ENCODE results near the gene FILIP1L.
"Not testable (repeated sequence)": the region's sequence is repeated elsewhere in the genome, so short reads cannot be mapped to it uniquely, and the experiment has no call there.

FILIP1L gene

DNA sequence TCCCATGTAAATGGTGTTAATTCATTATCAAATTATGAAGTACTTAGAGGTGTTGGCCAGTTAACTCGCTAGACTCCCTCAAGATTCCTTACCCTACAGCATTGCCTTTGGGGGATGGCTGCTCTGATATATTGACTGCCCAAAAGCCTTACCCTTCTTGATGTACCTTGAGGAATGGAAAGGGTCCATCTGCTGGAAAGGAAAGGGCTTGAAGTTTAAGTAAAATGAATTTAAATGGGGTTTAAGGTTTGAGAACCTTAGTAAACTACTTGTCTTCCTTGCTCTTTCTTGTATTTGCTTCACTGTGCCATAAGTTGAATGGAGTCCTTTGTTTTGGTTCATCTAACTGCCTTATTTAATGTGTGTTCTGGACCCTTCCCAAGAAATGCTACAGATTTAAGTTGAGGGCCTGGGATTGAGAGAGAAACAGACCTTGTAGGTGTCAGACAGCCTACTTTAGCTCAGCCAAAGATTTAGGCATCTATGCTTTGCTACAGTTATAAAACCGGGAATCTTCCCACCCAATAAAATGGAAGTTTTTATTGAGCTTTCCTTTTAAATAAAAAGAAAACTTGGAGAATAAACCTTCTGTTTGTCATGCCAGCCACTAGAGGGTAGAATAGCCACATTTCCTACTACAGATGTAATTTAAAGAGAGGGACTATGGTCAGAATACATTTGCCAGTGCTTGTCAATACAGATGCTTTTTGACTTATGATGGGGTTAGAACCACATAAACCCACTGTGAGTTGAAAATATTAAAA is 271.3 kb downstream of the FILIP1L start:
- no peak for DNase-seq (ENCODE audit: low read depth)

DNA sequence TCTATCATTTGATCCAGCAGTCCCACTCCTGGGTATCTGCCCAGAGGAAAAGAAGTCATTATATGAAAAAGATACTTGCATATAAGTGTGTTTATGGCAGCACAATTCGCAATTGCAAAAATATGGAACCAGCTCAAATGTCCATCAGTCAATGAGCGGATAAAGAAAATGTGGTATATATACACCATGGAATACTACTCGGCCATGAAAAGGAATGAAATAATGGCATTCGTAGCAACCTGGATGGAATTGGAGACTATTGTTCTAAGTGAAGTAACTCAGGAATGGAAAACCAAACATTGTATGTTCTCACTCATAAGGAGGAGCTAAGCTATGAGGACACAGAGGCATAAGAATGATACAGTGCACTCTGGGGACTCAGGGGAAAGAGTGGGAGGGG is 272.4 kb downstream of the FILIP1L start:
- DNase-seq (ENCODE audit: low read depth): not testable (repeated sequence)

DNA sequence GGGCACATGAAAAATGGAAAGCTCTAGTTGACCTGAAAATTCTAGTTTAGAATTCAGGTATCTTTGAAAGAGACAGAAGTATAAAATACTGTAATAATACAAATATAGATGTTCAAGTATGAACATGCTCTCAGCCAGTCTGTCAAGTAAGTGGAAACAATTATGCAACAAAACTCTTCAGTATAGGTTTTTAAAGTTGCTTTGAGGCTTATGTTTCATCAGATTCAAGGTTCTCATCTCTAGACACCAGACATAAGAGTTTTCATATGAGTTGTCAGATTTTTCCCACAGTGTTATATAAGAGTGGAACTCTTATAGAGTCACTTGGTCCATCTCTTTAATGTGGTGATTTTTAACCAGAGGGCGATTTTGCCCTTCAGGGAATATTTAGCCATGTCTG is 274.7 kb downstream of the FILIP1L start:
- no peak for DNase-seq (ENCODE audit: low read depth)

- DNase-seq (ENCODE audit: low read depth): no peak
Measured at GRCh38 chr3:99838755-99839154, 275.5 kb downstream of the FILIP1L start.

- DNase-seq (ENCODE audit: low read depth): no peak
Measured at GRCh38 chr3:99837715-99838114, 276.6 kb downstream of the FILIP1L start.

DNA sequence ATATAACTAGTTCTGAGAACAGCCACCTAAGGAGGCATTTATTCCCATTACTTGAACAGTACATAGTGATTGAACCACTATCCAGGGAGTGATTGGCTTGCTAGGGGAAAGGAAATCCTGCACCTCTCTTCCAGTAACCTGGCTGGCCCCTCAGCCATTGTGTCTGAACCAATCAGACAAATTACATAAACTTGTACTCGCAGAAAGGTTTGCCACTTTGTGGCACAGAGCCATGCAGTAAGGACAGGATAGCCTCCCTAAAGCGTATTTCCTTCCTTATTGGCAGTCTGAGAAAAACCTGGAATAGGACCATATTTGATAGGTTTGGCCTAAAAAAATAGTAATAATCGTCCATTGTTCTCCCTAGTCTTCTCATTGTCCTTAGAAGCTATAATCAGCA is 277.6 kb downstream of the FILIP1L start:
- no peak for DNase-seq (ENCODE audit: low read depth)

DNA sequence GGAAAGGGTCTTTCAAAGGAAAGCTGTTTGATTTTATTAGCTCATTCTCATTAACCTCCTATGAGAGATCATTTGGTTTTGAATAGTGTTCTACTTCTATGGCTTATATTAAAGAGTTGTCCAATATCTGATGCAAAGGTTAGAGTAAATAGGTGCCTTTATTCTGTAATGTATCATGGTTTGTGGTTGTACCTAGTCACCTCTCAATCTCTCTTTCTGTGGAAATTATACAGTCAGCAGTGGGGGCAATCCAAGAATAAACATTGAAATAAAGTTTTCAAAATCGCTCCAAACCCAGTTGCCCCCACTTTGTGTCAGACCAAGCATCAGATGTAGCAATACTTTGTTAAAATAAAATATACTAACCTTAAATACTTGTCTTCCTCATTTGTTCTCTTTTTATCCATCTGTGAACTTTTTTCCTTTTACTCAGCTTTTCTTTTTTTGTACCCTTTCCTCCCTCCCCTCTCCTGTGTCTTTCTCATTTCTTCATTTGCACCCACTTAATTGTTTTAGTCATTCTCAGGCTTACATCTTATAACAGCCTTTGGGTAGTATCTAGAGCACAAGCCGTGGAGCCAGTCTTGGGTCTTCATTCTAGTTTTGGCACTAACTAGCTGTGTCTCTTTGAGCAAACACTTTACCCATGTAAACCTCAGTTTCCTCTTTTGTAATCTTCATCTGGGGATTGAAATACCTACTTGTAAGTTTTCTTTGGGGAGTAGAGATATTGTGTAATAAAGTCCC is 279.9 kb downstream of the FILIP1L start:
- DNase-seq (ENCODE audit: low read depth): no peak

- DNase-seq (ENCODE audit: low read depth): no peak
Measured at GRCh38 chr3:99833617-99834205, 280.6 kb downstream of the FILIP1L start.

DNA sequence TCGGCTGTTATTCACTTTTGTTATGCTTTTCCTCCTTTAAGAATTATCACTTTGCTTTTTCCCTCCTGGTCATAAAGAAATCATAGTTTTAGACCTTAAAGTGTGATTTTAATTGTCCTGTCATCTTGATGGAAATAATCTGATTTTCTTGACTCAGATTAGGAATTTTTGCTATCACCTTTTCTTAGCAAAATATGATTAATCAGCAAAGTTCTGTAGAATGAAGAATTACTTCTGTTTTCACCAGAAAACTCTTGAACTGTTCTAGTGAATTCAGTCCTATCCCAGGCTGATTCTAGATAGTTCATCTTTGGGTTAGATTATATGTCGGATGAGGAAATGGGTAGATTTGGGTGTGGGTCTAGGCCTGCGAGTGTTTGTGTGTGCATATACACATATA is 284.5 kb downstream of the FILIP1L start:
- no peak for DNase-seq (ENCODE audit: low read depth)

GRCh38 chr3:99825004-99825640 is 289.2 kb downstream of the FILIP1L start:
- DNase-seq (ENCODE audit: low read depth): no peak

- no peak for DNase-seq (ENCODE audit: low read depth)
Measured at GRCh38 chr3:99823723-99824711, 290.3 kb downstream of the FILIP1L start.

DNA sequence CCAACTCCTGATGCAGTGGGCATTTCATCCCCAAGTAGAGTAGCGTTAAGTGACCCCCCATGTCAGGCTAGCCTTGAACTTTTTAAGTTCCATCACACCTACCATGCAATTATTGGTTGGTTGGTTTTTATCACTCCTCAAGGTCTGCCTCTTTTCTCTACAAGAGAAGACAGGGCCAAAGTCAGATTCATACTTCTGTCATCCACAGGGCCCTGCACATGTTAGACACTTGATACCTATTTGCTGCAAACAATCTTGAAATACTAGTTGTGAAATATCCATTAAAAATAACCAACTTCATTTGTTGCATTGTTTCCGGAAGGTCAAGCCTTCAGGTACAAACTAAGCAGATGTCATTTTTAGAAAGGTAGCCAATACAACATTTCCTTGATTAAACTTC is 295.5 kb downstream of the FILIP1L start:
- DNase-seq (ENCODE audit: low read depth): no peak

- peak; percentile 95 for DNase-seq (ENCODE audit: low read depth)
Measured at GRCh38 chr3:99817437-99818240, 296.7 kb downstream of the FILIP1L start, which contains the start of gene CMSS1. CMSS1 (plus strand) TSS chr3:99817862.

DNA sequence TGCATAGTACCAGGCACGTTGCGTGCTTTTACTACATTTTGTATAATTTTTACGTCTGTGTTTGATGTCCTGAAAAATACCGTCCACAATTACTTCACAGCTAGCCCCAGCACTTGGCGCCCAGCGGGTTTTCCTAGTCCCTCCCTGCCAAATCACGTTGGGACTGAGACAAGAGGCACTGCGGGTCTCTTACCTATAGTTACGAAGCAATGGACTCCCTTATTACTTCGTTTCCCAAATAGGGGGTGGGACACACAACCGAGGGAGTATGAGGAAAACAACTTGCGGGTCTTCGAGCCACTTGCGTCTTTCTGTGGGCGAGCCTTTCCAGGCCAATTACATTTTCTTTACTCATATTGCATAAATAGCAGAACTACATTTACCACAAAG is 297.3 kb downstream of the FILIP1L start:
- DNase-seq (ENCODE audit: low read depth): no peak

DNA sequence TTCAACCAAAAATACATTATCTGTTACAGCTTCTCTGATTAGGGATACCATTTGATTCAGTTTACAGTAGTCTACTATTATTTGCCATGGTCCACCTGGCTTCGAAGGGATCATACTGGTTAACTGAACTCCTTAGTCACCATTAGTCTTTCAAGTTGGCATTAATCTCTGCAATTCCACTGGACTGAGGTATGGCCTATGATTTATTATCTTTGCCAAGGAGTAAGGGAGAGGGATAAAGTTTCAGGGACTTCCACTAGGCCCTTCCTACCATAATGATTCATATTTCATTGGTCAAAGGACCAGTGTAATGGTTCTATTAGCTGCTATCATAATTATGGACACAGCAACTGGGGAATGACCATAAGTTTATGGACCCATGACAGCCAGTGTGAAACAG is 303.9 kb downstream of the FILIP1L start:
- DNase-seq (ENCODE audit: low read depth): no peak

DNA sequence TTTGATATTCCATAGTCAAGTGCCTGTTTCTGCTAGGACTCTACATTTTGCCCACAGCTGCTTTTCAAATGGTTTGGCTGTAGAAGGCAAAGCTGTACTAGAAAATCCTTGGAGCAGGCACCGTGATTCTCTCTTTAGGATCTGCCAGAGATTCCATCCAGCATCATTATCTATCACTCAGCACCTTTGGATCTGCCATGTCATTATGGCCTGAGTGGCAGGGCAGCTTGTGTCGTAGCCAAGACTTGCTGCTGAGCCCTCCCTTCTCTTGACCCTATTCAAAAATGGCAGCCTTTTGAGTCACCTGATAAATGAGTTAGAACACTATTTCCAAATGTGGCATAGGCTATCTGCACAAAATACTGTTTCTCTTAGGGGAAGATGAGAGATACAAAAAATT is 304.7 kb downstream of the FILIP1L start:
- no peak for DNase-seq (ENCODE audit: low read depth)

DNA sequence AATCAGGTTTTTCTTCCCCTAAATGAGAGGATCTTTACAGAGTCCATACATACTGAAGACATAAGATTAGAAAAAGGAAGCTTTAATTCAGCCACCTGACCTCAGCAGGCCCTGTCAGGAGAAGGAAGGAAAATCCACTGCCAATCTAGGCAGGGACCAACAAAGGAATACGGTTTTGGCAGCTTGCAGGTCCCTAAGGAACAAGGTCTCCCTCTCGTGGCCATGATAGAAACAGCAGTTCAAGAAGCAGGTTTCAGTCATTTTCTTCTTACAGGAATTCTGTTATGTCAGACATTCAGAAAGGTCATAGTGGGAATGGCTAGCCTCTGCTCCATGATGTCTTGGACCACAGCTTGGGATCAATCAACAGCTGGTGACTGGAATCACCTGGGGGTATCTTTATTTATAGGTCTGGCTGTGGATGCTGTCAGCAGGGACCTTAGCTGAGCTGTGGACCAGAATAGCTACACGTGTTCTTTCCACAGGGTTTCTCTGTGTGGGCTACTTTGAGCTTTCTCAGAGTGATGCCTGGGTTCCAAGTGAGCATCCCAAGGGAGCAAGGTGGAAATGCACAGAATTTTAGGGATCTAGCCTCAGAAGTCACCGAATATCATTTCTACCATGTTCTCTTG is 306.0 kb downstream of the FILIP1L start:
- no peak for DNase-seq (ENCODE audit: low read depth)

GRCh38 chr3:99805160-99805559 is 309.1 kb downstream of the FILIP1L start:
- DNase-seq (ENCODE audit: low read depth): no peak

DNA sequence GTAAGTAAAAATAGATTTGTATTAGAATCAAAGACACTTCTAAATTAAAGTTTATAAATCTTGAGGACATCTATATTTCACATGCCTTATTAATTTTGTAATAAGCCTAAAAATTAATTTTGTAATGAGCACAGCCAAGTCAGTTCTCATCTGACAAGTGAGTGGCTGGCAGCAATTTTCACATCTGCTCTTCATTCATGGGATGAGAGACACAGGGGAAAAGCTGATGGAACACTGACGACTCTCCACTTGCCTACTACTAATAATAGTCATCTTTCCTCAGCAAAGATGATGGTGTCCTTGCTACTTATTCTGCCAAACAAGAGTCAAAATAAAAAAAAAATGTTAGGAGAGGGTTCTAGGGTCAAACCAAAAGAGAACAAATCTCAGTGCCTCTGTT is 311.0 kb downstream of the FILIP1L start:
- no peak for DNase-seq (ENCODE audit: low read depth)

DNA sequence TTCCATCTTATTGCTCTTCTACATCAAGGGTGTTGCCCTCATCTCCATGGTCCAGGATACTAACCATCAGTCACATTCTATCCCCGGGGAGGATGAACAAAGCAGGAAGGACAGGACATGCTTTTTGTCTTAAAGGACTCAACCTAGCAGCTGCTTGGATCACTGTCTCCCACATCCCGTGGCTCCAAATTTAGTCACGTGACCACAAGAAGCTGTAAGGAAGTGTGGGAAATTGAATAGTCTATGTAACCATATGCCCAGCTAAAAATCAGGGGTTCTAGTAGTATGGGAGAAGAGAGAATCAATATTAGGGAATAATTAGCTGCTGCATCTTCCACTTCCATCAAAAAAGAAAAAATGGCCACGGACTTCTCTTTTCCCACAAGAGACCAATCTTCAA is 314.9 kb downstream of the FILIP1L start:
- no peak for DNase-seq (ENCODE audit: low read depth)
